ENCODE data around the gene MBD5.

The MBD5 gene

GRCh38 chr2:148484066-148484465, 463.2 kb downstream of the MBD5 start:
- H3K9me3 ChIP-seq (ENCODE audit: control insufficient read depth, low read length) = no peaks in the 10 kb centered on the region
- no peaks in the 10 kb centered on the region for H3K36me3 ChIP-seq (ENCODE audit: control insufficient read depth, insufficient read depth, low read length)
- no peak overlapping the region for H3K9ac ChIP-seq
- no peak overlapping the region for H3K4me2 ChIP-seq (ENCODE audit: low read length)
- H3K79me2 ChIP-seq = no peaks in the 10 kb centered on the region
- no peak overlapping the region for H3K4me3 ChIP-seq (ENCODE audit: low read depth, low read length)
- H3K27me3 ChIP-seq (ENCODE audit: control insufficient read depth, insufficient read depth, low read length) = no peaks in the 10 kb centered on the region
- no peaks in the 10 kb centered on the region for H3K4me1 ChIP-seq
- H2AFZ ChIP-seq = no peak overlapping the region
- H3K27ac ChIP-seq = no peak overlapping the region
- no peak for TF ChIP-seq CTCF (IDR thresholded peaks at IDR 0.05)

GRCh38 chr2:148486655-148487054, 465.8 kb downstream of the MBD5 start:
- Histone ChIP-seq H3K9me3 (ENCODE audit: control insufficient read depth, low read length) (no peaks in the 10 kb centered on the region), H3K4me3 (ENCODE audit: low read depth, low read length) (no peak overlapping the region), H3K4me2 (ENCODE audit: low read length) (no peak overlapping the region)

GRCh38 chr2:148487439-148487838, 466.5 kb downstream of the MBD5 start:
- Histone ChIP-seq H3K79me2 (no peaks in the 10 kb centered on the region), H3K4me3 (ENCODE audit: low read depth, low read length) (no peak overlapping the region), H3K9ac (no peak overlapping the region), H3K9me3 (ENCODE audit: control insufficient read depth, low read length) (no peaks in the 10 kb centered on the region), H3K36me3 (ENCODE audit: control insufficient read depth, insufficient read depth, low read length) (no peaks in the 10 kb centered on the region), H3K4me1 (no peaks in the 10 kb centered on the region), H3K4me2 (ENCODE audit: low read length) (no peak overlapping the region), H3K27me3 (ENCODE audit: control insufficient read depth, insufficient read depth, low read length) (no peaks in the 10 kb centered on the region), H2AFZ (no peak overlapping the region), H3K27ac (no peak overlapping the region)
- no peak for TF ChIP-seq CTCF (IDR thresholded peaks at IDR 0.05)

More at GRCh38 chr2:148486655-148487054, 465.8 kb downstream of the MBD5 start:
- no peak overlapping the region for H3K9ac ChIP-seq
- no peaks in the 10 kb centered on the region for H3K36me3 ChIP-seq (ENCODE audit: control insufficient read depth, insufficient read depth, low read length)
- H3K27ac ChIP-seq = no peak overlapping the region
- no peaks in the 10 kb centered on the region for H3K27me3 ChIP-seq (ENCODE audit: control insufficient read depth, insufficient read depth, low read length)
- no peaks in the 10 kb centered on the region for H3K79me2 ChIP-seq
- no peak for TF ChIP-seq CTCF (IDR thresholded peaks at IDR 0.05)
- no peaks in the 10 kb centered on the region for H3K4me1 ChIP-seq
- no peak overlapping the region for H2AFZ ChIP-seq

- no peaks in the 10 kb centered on the region for H3K27me3 ChIP-seq (ENCODE audit: control insufficient read depth, insufficient read depth, low read length)
- H2AFZ ChIP-seq = no peak overlapping the region
- no peak overlapping the region for H3K4me3 ChIP-seq (ENCODE audit: low read depth, low read length)
- no peak overlapping the region for H3K9ac ChIP-seq
- no peak overlapping the region for H3K4me2 ChIP-seq (ENCODE audit: low read length)
- H3K4me1 ChIP-seq = no peaks in the 10 kb centered on the region
- no peak overlapping the region for H3K27ac ChIP-seq
- no peak for TF ChIP-seq CTCF (IDR thresholded peaks at IDR 0.05)
- no peaks in the 10 kb centered on the region for H3K79me2 ChIP-seq
- H3K36me3 ChIP-seq (ENCODE audit: control insufficient read depth, insufficient read depth, low read length) = no peaks in the 10 kb centered on the region
- H3K9me3 ChIP-seq (ENCODE audit: control insufficient read depth, low read length) = no peaks in the 10 kb centered on the region
These were observed 470.0 kb downstream of the MBD5 start for GRCh38 chr2:148490840-148491439.
